Activated CD8-positive, alpha-beta memory T cell treated with anti-CD3 and anti-CD28 coated beads, Interleukin-2, amount 10 ng/mL, durations not matched to agents 7 days and 5 days (primary cell): ENCODE measurements around the gene BRD7. TPM values are rescaled to one million over a fixed set of nuclear protein-coding genes. Genes with fewer than 3 reads are reported as not detected.

Experiments
- ATAC-seq: fragments of 150-1000 bp; cut with Tn5 transposase; one replicate; pipeline ENCODE4 v1.10.0; 2021; ENCODE audit warnings: moderate library complexity
- CTCF ChIA-PET: fragments of 350-600 bp; sonication (Branson Sonifier 250); formaldehyde crosslinking; loops from one replicate; lab custom pipeline; 2021; ENCODE audit warnings: antibody characterized with exemption; lab: Charles Lee
- DNase-seq: peaks from one replicate; pipeline ENCODE4 v3.0.0-alpha.2; 2020
- H3K27ac Mint-ChIP-seq: one replicate; pipeline ENCODE4 v1.8.0; 2021; ENCODE audit warnings: mild to moderate bottlenecking, mixed read lengths
- H3K27me3 Mint-ChIP-seq: one replicate; pipeline ENCODE4 v1.8.0; 2021; ENCODE audit warnings: mixed read lengths
- H3K36me3 Mint-ChIP-seq: one replicate; pipeline ENCODE4 v1.8.0; 2021; ENCODE audit warnings: mild to moderate bottlenecking, mixed read lengths
- H3K4me1 Mint-ChIP-seq: one replicate; pipeline ENCODE4 v1.8.0; 2021; ENCODE audit warnings: mixed read lengths
- H3K4me3 Mint-ChIP-seq: one replicate; pipeline ENCODE4 v1.8.0; 2021; ENCODE audit warnings: mild to moderate bottlenecking, moderate library complexity, mixed read lengths
- H3K9me3 Mint-ChIP-seq: one replicate; pipeline ENCODE4 v1.8.0; 2022; ENCODE audit warnings: low read depth, mixed read lengths
- total RNA-seq, 2 experiments: library from RNA; stranded (reverse); gene quantifications; one replicate each; pipeline ENCODE4 v1.2.3, GENCODE V29; 2021

Gene BRD7
- 100 to 1,000 TPM in 1 of 2 experiments, 10 to 100 TPM in 1; 85.0 to 102 TPM for total RNA-seq

DNA sequence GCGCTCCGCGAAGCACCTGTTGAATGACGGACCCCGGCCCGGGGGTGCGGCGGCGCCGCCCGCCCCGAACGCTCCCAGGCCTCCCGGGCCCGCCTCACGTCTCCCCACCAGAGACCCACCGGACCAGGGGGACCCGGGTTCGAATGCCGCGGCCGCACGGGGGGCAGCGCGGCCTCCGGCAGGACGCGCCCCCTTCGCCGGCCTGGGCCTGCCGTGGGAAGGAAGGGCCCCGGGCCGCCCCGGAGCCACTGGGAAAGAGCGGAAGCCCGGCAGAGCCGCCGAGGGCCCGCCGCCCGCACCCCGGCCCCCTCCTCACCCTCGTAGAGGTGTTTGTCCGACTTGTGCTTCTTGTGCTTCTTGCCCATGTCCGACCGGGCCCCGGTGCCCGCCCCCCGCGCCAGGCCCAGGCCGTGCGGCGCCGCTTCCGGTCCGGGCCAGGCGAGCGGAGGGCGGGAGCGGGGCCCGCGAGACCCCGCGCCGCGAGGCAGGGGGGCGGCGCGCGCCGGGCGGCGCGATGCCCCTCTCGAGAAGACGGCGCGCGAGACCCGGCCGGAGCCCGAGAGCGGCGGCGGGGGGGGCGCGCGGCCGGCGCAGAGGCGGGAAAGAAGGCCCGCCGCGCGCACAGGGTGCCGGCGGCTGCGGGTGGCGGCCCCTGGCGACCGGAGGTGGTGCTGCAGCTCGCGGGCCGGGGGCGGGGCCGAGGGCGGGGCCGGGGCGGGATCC, at the start of gene BRD7:
Gene BRD7, minus strand, starts transcription at position 579 of the 723 bp plus-strand sequence. Its CDS starts 214 bp downstream, at position 365.
- Mint-ChIP-seq H3K9me3 (no peaks in the 10 kb centered on the region), H3K4me3 (peak within 1 kb of the TSS; percentile 95), H3K27me3 (peaks cover 1% of the 10 kb centered on the region), H3K27ac (peak within 1 kb of the TSS; percentile 88), H3K4me1 (peaks cover 41% of the 10 kb centered on the region), H3K36me3 (peaks cover 24% of the 10 kb centered on the region)
- ATAC-seq (peak; percentile 86), DNase-seq (peak; percentile 70)
- CTCF ChIA-PET: interaction anchor here (0.7 to 5.2 kb wide), 14 partner anchors 9 to 444 kb away, joined by 3 to 40 read pairs (median 4); partner anchors contain the start of gene CNEP1R1

DNA sequence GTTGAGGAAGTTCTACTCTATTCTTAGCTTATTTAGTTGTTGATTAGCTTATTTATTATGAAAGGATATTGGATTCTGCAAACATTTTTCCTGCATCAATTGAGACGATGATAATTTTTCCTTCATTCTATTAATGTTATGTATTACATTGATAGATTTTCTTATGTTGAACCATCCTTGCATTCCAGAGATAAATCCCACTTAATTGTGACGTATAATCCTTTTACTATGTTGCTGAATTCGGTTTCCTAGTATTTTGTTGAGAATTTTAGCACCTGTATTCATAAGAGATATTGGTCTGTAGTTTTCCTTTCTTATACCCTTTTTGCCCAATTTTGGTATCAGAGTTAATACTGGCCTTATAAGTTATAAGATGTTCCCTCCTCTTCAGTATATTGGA, 47.6 kb upstream of the BRD7 start:
- Mint-ChIP-seq H3K27ac (no peak overlapping the region), H3K27me3 (peaks cover 25% of the 10 kb centered on the region), H3K9me3 (peaks cover 20% of the 10 kb centered on the region), H3K36me3 (no peaks in the 10 kb centered on the region), H3K4me3 (no peak overlapping the region), H3K4me1 (no peaks in the 10 kb centered on the region)
- ATAC-seq (no peak), DNase-seq (no peak)
- CTCF ChIA-PET: no interaction called here

DNA sequence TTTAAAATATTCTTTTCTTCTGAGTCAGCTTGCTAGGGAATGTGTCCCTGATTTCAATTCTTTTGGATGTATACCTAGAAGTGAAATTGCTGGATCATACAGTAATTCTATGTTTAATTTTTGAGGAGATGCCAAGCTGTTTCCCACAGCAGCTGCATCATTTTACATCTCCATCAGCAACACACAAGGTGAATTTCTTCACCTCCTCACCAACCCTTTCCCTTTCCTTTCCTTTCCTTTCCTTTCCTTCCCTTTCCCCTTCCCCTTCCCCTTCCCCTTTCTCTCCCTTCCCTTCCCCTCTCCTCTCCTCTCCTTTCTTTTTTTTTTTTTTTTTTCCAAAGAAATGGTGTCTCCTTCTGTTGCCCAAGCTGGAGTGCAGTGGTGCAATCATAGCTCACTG, 45.4 kb upstream of the BRD7 start:
- no peak for ATAC-seq
- no peak for DNase-seq
- no peak overlapping the region for H3K4me3 Mint-ChIP-seq
- H3K27ac Mint-ChIP-seq: no peak overlapping the region
- H3K36me3 Mint-ChIP-seq: no peaks in the 10 kb centered on the region
- CTCF ChIA-PET: no interaction called here
- no peaks in the 10 kb centered on the region for H3K4me1 Mint-ChIP-seq
- H3K9me3 Mint-ChIP-seq: peaks cover 9% of the 10 kb centered on the region
- H3K27me3 Mint-ChIP-seq: peaks cover 15% of the 10 kb centered on the region

DNA sequence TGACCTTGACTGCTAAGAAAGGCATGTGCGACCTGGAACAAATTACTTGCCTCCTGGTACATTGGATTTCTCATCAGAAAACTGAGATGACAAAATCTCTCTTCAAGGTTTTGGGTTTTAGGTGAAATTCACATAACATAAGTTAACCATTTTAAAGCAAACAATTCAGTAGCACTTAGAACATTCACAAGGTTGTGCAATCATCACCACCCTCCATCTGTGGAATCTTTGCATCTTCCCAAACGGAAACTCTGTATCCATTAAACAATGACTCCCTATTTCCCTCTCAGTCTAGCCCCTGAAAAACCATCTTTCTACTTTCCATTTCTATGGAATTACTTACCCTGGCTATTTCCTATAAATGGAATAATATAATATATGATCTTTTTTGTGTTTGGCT, 42.2 kb upstream of the BRD7 start:
- H3K4me3 Mint-ChIP-seq: no peak overlapping the region
- H3K36me3 Mint-ChIP-seq: no peaks in the 10 kb centered on the region
- CTCF ChIA-PET: no interaction called here
- peaks cover 7% of the 10 kb centered on the region for H3K27me3 Mint-ChIP-seq
- ATAC-seq (no peak), DNase-seq (no peak)
- H3K4me1 Mint-ChIP-seq: no peaks in the 10 kb centered on the region
- peaks cover 3% of the 10 kb centered on the region for H3K9me3 Mint-ChIP-seq
- H3K27ac Mint-ChIP-seq: no peak overlapping the region

DNA sequence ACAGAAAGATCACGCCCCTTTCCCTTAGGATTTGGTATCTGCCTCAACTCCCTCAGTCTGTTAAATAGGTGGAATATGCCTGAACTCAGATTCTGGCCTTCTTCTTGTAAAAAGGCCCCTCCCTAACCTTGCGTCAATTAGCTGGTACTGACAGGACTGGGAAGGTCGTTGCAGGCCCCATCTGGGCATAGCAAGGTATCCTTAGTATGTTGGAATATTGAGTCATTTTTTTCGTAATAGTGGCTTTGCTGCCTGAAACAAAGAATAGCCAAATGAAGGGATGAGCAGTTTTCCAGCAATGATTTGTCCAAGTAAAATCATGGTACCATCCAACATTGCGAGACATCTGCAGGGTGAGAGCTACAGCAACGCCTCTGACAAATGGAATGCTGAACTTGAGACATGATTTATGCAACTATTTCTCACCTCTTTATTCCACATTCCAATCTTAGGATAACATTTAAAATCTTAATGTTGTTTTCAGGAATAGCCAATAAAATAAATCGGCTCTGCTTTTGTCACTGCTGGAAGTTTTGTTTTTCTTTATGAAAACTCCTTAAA, 39.3 kb upstream of the BRD7 start:
- Mint-ChIP-seq H3K27ac (no peak overlapping the region), H3K27me3 (peaks cover 4% of the 10 kb centered on the region), H3K4me1 (no peaks in the 10 kb centered on the region), H3K36me3 (no peaks in the 10 kb centered on the region), H3K4me3 (no peak overlapping the region), H3K9me3 (no peaks in the 10 kb centered on the region)
- no peak for ATAC-seq
- CTCF ChIA-PET: no interaction called here
- DNase-seq: no peak

DNA sequence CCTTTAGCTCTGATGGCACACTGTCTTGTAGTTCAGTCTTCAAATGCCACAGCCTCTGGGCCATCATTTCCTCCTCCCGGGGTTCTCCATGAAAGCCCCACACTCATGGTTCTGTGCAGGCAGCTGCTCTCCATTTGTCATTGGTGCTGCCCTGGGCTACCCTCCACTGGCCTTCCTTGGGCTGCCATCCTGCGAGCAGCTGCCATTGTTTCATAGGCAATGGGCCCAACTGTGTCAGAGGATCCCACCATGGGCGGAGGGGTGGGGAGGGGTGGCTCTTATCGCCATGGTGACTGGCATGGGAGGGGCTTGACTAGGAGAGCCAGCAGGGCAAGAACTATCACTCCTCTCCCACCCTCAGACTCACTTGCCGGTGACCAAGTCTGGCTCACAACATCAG, 38.6 kb upstream of the BRD7 start:
- ATAC-seq: no peak
- DNase-seq: no peak
- peaks cover 4% of the 10 kb centered on the region for H3K27me3 Mint-ChIP-seq
- H3K27ac Mint-ChIP-seq: no peak overlapping the region
- H3K4me1 Mint-ChIP-seq: no peaks in the 10 kb centered on the region
- no peaks in the 10 kb centered on the region for H3K9me3 Mint-ChIP-seq
- no peaks in the 10 kb centered on the region for H3K36me3 Mint-ChIP-seq
- CTCF ChIA-PET: no interaction called here
- H3K4me3 Mint-ChIP-seq: no peak overlapping the region

DNA sequence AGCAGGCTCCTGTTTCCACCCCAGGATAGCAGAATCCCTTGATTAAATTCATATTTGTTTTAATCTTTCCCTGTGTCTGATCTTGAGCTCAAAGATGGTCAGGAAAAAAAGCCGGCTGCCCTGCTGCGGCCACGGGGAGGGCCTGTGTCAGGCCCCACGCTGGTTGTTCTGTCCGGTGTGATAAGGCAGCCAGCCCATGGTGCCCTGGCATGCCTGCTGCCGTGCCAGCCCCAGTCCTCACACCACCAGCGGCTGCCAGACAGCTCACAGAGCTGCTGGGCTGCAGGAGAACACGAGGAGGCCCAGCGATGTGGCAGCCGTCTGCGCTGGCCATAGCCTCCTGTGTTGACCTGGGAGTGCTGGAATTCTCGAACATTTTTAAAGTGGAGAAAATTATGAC, 34.7 kb upstream of the BRD7 start:
- Mint-ChIP-seq H3K36me3 (no peaks in the 10 kb centered on the region), H3K4me1 (no peaks in the 10 kb centered on the region), H3K27me3 (peaks cover 4% of the 10 kb centered on the region), H3K27ac (no peak overlapping the region), H3K9me3 (no peaks in the 10 kb centered on the region), H3K4me3 (no peak overlapping the region)
- ATAC-seq (no peak), DNase-seq (no peak)
- CTCF ChIA-PET: no interaction called here

DNA sequence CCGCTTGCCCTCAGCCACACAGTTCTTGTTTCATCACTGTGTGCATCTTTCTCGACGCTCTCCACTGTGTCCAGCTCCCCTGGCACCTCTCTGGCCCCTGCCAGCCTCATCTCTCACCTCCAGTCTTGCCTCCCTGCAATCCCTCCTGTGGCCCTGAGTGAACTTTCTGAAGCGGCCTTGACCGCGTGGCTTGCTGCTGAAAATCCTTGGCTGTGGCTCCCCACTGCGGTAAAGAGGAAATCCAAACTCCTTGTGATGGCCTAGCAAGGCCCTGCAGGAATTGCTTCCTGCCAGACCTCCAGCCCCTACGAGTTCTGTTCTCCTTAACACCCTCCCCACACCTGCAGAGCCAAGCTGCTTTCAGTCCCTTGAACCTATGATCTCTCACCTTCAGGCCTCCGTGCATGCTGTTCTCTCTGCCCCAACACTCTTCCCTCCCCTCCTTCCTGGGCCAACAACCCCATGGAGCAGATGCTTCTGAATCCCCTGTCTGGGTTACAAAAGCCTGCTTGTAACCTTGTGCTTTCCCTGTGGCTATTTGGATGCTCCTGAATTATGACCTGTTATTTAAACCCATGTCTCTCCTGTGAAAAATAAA, 33.6 kb upstream of the BRD7 start:
- ATAC-seq (no peak), DNase-seq (no peak)
- no peaks in the 10 kb centered on the region for H3K9me3 Mint-ChIP-seq
- H3K27ac Mint-ChIP-seq: no peak overlapping the region
- H3K36me3 Mint-ChIP-seq: no peaks in the 10 kb centered on the region
- H3K27me3 Mint-ChIP-seq: peaks cover 4% of the 10 kb centered on the region
- no peak overlapping the region for H3K4me3 Mint-ChIP-seq
- H3K4me1 Mint-ChIP-seq: no peaks in the 10 kb centered on the region
- CTCF ChIA-PET: no interaction called here

DNA sequence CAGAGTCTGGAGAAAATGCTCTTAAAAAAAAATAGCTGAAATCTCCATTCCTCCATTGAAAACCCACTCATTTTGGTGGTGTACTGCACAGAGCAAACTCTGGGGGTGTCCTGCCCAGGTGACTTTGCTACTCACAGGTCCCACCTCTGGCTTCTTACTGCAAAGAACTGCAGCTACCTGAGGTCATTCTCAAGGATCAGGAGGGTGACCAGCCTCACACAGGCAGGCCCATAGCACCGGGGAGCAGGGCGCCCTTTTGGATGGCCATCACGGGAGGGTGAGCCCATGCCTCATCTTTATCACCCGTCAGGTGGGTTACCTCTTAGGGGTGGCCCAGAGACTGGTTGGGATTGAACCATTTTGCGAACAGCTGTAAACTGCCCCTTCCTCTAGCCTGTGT, 32.6 kb upstream of the BRD7 start:
- H3K4me1 Mint-ChIP-seq: no peaks in the 10 kb centered on the region
- H3K27ac Mint-ChIP-seq: no peak overlapping the region
- CTCF ChIA-PET: no interaction called here
- ATAC-seq: no peak
- no peaks in the 10 kb centered on the region for H3K9me3 Mint-ChIP-seq
- H3K4me3 Mint-ChIP-seq: no peak overlapping the region
- DNase-seq: no peak
- H3K36me3 Mint-ChIP-seq: no peaks in the 10 kb centered on the region
- H3K27me3 Mint-ChIP-seq: peaks cover 4% of the 10 kb centered on the region

DNA sequence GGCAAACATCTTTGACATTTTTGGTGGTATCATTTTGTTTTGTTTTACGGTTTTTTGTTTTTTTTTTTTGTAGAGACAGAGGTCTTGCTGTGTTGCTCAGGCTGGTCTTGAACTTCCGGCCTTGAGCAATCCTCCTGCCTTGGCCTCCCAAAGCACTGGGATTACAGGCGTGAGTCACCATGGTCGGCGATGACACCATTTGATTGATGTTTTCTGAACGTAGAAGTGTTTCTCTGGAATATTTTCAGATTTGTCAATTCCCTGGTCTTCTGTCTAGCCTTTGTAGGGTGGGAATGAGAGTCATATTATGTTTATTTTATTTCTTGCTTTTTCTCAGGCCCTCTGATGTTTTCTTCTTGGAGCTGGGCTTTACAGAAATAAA, 32.2 kb upstream of the BRD7 start:
- H3K36me3 Mint-ChIP-seq: no peaks in the 10 kb centered on the region
- H3K27ac Mint-ChIP-seq: no peak overlapping the region
- no peaks in the 10 kb centered on the region for H3K9me3 Mint-ChIP-seq
- CTCF ChIA-PET: no interaction called here
- no peak for DNase-seq
- peaks cover 2% of the 10 kb centered on the region for H3K27me3 Mint-ChIP-seq
- H3K4me3 Mint-ChIP-seq: no peak overlapping the region
- H3K4me1 Mint-ChIP-seq: peaks cover under 1% of the 10 kb centered on the region
- ATAC-seq: no peak

DNA sequence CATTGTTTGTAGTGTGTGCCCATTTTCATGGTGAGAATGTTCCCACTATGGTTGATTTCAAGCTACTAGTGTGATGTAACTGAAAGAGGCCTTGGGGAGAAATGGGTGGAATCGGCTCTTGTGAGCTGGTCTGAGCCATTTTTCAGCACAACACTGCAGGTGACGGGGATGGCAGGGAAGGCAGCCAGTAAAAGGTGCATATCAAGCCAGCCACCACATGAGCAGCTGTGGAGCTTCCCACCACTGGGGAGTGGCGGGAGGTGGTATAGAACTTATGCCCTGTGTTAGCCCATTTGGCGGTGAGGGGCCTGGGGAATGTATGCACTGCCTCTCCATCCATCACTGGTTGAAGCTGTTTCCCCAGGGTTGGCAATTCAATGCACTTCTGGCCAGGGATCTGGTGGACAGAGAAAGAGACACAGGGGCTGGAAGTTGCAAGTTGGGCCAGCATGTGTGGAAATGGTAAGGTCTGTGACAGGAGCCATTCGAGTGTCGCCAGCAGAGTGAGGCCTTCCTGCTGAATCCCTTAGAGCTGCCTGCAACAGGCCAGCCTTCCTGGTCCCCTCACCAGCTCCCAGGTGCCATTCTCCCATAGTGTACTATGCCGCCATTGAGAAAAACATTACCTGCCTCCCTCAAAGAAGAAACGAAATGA, 31.7 kb upstream of the BRD7 start:
- no peak for ATAC-seq
- Mint-ChIP-seq H3K4me3 (no peak overlapping the region), H3K36me3 (no peaks in the 10 kb centered on the region), H3K9me3 (no peaks in the 10 kb centered on the region), H3K27me3 (no peaks in the 10 kb centered on the region), H3K27ac (no peak overlapping the region), H3K4me1 (peaks cover 3% of the 10 kb centered on the region)
- CTCF ChIA-PET: no interaction called here
- no peak for DNase-seq

DNA sequence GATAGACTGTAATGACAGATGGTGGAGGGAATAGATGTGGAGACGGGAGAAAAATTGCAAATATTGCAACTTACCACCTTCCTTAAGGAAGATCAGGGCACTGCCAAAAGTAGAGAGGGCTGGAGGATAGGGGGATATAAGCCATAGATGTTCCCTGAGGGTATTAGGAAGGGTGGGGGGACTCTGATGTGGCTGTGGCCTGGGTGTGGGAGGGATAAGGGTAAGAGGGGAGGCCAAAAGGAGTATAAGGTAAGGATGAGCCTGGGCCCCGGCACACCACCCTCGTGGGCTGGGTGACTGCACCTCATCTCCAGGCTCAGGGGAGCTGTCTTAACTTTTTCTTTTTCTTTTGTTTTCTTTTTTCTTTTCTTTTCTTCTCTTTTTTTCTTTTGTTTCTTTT, 30.6 kb upstream of the BRD7 start:
- H3K4me3 Mint-ChIP-seq: no peak overlapping the region
- no peak for ATAC-seq
- no peaks in the 10 kb centered on the region for H3K36me3 Mint-ChIP-seq
- H3K27ac Mint-ChIP-seq: peak overlapping the region; percentile 63
- no peaks in the 10 kb centered on the region for H3K27me3 Mint-ChIP-seq
- CTCF ChIA-PET: no interaction called here
- no peak for DNase-seq
- no peaks in the 10 kb centered on the region for H3K9me3 Mint-ChIP-seq
- peaks cover 3% of the 10 kb centered on the region for H3K4me1 Mint-ChIP-seq

DNA sequence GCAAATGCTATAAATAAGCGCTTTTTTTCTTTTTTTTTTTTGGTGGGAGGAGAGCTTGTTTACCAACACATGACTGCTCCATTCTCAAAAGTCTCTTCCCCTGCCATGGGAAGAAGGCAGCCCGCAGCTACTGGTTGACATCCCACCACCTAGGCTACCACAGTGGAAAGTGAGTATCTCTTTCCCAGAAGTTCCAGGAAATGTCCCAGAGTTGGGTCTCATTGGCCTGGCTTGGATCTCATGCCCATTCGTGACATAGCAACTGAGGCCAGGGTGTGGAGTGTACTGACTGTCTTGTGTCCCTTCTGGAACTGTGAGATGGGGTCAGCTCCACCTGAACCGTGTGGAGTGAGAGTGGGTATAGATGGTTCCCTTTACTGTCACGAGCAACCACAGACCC, 29.5 kb upstream of the BRD7 start:
- H3K9me3 Mint-ChIP-seq: no peaks in the 10 kb centered on the region
- CTCF ChIA-PET: no interaction called here

More for the DNA sequence above, 29.5 kb upstream of the BRD7 start:
- H3K36me3 Mint-ChIP-seq: no peaks in the 10 kb centered on the region
- no peaks in the 10 kb centered on the region for H3K27me3 Mint-ChIP-seq
- H3K27ac Mint-ChIP-seq: no peak overlapping the region
- ATAC-seq: no peak
- H3K4me3 Mint-ChIP-seq: no peak overlapping the region
- DNase-seq: no peak
- H3K4me1 Mint-ChIP-seq: peaks cover 3% of the 10 kb centered on the region
